DMS 273 (cell line): ENCODE measurements around the gene PIP5KL1.
A peak's percentile ranks its signal among the peaks of the same experiment; 100 is the strongest.

Experiments used
- DNase-seq: peaks from one replicate; lab custom pipeline; 2025; ENCODE audit not compliant: unreplicated experiment; lab: John Stamatoyannopoulos, UW

PIP5KL1 gene

GRCh38 chr9:127934986-127935385 is 4.4 kb upstream of the PIP5KL1 start:
- DNase-seq = no peak

DNA sequence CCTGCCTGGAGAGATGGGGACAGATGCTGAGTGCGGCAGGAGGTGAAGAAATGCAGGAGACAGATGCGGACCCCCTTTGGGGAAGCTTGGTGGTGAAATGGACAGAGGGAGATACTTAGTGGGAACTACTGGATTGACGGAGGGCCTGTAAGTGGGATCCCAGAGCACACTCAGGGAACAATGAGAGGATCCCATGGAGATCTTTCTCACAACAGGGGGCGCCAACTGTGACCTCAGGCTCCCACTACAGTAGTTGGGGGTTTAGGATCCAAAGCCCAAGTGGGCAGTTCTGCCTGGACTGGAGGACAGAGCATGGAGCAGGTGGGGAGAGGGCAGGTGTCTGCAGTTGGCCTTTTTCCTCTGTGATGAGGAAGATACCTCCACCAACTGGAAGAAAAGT is 3.7 kb upstream of the PIP5KL1 start:
- no peak for DNase-seq

DNA sequence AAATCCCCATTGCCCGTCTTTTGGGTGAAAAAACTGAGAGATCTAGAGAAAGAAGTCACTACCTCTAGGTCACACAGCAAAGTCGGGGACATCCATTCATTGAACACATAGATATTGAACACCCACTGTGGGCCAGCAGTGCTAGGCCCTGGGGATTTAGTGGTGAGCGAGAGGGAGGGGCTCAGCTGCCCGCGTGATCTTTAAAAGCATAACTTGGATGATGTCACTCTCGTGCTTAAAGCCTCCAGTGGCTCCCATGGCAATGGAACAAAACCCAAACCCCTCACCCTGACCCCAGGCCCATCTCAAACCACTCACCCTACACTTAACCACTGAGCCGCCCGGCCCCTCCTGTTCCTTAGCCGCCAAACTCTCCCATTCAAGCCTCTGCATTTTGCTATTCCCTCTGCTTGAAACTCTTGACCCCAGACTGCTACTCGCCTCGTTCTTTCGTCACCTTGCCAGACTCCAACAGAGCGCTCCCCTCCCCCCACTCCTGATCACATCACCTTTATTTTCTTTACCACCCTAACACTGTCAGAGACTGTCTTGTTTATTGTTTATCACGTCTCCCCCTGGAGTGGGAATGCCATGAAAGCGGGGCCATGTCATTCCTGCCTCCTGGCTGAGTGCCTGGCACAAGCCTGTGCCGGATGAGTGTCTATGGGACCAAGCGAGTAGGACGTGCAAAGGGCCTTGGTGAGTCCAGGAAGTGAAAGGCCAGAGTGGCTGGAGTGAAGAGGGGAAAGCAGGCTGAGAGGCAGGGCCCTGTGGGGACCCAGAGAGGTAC is 710 bp upstream of the PIP5KL1 start:
- peak; percentile 68 for DNase-seq

DNA sequence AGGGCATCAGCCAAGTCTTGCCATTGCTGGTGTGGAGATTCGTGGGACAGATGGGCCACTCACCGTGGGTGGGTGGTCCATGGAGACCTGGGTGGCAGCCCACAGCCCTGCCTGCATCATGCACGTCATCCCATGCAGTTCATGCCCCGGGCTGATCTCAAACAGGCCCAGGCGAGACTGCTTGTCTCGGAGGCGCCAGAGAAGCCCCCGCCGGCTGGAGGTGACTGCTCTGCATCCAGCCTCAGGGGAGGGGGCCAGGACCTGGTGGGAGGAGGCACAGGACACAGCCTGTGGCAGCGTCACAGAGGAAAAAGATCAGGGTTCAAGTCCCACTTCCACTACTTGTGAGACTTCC is 975 bp downstream of the PIP5KL1 start:
- DNase-seq = no peak

DNA sequence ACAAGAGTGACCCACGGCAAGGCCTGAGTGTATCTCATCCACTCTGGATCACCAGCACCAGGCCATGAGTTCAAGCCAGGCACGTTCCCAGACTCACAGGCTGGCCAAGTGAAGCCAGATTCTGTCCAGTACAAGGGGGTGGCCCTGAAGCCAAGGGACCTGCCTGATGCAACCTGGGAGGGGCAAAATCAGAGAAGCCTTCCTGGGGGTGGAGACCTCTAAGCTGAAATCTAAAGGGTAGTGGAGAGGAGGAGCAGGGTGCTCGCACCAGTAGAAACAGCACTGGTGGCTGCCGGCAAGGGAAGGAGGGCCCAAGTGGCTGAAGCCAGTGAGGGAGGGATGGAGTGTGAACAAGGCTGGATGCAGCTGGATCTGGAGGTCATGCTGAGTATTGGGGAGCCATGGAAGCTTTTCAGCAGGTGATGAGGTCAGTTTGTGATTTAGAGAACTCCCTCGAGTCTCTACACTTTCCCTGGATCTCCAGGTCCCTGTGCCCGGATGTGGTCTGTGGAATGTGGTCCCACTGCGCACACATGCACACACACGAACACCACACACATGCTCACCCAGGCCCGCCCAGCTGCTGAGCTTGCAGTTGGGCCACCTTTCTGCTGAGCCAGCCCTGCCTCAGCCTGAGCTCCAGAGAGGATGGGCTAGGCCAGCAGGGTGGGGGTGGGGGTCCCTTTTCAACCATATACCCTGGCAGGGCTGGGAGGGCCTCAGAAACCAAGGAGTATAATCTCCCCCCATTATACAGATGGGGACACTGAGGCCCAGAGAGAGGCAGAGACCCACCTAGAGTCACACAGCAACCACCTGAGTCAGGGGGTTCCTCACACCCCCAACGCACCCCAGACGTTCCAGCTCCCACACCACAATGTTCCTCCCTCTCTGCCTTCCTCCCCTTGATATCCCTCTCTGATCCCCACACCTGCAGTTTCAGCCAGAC is 1.6 kb downstream of the PIP5KL1 start:
- peak; percentile 55 for DNase-seq

DNA sequence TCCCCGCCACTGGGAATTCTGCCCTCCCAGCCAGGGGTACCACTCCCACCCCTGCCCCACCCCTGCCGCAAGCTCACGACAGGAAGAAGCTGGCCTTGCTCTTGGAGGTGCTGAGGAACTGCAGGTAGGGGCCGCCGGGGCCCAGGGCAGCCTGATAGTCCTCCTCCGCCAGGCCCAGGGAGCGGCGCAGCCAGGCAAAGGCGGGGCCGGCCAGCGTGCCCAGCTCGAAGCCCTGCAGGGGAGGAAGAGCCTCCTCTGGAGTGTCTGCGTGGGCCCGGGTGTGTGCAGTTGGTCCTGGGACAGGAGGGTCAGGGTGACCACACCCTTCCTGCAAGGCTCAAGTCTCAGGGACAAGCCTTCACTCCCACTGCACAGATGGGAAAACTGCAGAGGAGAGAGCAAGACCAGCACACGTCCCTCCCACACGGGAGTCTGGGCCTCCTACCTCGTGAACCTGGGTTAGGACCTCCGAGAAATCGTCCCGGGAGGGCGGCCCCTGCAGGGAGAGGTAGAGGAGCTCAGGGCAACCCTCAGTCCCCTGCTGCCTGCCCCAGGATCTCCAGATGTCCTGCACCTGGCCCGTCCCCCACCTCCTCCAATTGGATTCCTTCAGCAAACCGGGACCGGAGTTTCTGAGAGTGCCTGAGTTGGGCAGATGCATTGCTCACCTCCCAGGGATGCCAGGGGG is 2.4 kb downstream of the PIP5KL1 start:
- DNase-seq = peak; percentile 55

DNA sequence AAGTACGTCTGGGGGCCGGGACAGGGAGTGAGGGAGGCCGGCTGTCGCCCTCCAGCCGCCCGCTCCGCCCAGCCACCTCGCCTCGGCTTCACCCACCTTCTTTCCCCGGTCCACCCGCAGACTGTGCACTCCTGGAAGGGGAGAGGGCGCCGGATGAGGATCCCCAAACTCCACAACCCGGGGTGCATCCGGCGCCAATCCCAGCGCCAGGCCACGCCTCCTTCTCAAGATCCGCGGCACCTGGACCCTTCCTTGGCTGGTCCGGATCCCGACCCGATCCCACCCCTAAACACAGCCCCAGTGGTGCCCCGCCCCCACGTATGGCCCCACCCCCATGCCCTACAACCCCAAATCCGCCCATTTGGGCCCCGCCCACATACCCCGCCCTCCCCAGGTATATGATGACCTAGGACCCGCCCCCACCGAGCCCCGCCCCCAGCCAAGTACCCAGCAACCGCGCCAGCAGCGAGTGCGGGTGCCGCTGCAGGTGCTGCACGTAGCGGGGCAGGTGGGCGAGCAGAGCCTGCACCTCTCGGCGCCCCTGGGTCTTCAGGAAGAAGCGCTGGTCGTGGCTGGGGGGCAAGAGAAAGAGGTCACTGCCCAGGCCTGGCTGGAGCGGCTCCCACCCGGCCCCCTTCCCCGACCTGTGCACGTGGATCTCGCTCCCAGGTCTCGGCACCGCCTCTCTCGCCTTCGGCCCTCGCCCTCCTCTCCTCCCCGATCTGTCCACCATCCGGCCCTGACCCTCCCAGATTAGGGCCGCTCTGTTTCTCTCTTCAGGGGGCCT is 3.2 kb downstream of the PIP5KL1 start:
- DNase-seq = peak; percentile 33

- DNase-seq = no peak
Measured at GRCh38 chr9:127926906-127927200, 3.7 kb downstream of the PIP5KL1 start.

- no peak for DNase-seq
Measured at GRCh38 chr9:127925959-127926905, 4.3 kb downstream of the PIP5KL1 start.

DNA sequence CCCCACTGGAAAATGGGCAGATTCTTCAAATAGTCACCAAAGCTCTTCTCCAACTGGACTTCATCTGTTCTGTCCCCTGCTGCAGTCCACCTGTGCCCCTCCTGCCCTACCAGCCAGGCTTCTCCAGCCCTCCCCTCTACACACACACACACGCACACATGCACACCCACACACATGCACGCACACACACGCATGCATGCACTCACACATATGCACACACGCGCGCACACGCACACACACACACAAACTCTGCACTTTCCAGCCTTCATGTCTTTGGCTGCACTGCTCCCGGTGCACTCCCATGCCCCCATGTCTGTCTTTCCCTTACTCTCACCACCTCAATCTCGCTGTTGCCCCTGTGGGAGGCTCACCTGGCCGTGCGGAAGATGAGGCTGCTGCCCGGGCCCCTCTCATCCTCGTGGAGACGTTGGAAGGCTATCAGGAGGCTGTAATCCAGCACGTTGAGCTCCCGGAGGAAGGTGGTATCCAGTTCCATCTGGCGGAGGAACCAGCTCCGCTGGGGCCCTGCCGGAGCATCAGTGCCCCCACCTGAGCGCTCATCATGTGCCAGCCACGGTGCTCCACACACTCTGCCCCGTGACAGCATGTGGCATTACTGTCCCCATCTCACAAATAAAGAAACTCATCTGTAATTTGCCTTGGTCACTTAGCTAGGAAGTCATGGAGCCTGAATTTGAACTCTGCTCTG is 5.7 kb downstream of the PIP5KL1 start:
- peak; percentile 22 for DNase-seq

DNA sequence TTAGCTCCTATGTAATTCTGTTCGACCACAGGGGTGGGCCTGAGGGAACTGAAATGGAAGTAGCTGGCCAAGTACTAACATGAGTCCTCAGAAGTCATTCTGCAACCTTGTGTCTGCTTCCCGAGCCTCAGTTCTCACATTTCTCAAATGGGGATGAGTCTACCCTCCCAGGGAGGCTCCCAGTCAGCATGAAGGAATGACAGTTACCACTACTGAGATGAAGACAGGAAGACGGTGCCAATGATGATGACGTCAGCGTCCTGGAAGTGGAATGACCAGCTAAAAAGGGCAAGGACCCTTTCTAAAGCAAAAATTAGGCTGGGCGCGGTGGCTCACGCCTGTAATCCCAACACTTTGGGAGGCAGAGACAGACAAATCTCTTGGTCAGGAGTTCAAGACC is 6.8 kb downstream of the PIP5KL1 start:
- DNase-seq = no peak

DNA sequence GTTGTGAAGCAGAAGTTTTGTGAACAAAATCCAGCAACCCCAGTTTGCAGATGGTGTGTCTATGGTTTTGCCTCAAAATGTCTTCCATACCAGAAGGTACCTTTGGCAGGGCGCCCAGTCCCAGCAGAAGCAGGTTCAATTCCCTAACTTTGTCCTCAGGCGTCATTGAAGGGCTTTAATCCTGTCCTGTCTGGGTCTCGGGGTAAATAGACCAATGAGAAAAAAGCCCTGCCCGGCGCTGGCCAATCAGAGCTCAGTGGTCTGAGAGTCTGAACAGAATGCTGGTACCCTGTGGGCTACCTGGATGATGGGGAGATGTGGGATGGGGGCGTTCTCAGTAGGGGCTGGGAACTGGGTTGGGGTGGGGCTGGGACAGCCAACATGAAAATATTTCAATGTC is 7.5 kb downstream of the PIP5KL1 start:
- peak; percentile 82 for DNase-seq

DNA sequence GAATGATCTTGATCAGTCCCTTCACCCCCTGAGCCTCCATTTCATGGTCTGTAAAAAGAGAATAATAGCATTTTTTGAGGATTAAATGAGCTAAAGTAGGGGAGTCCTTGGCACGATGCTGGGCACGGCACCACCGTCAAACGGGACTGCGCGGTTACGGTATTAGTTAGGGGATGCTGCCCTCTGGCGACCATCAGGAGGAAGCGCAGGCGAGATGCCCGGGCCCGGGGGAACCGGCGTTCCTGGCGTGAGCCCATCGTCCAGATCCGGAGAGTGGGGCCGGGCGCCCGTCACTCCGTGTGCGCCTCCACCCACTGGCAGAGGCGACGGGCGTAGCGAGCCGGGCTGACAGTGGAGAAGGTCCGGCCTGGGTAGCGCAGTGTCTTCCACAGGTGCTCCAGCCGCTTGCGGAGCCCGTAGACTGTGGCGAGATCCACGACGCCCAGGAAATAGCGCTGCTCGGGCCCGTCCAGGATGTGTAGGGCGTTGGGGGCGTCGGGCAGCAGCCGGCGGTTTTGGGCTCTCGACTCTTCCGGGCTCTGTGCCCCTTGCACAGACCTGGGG is 8.9 kb downstream of the PIP5KL1 start:
- DNase-seq = peak; percentile 74

DNA sequence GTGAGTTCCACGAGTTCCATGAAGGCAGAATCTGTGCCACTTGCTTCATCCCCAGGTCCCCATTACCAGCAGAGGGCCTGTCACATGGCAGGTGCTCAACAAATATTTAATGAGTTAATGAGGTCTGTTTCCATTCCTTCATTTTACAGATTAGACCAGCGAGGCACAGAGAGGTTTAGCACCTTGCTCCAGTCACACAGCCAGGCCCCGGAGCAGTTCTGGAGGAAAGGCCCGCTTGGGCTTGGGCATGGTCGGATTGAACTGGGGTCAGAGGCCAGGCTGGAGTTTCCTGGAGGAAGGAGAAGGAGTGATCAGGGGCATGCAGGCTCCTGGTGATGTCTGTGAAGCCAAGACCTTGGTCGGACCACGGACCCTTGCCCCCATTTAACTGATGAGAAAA is 9.8 kb downstream of the PIP5KL1 start:
- DNase-seq = no peak

DNA sequence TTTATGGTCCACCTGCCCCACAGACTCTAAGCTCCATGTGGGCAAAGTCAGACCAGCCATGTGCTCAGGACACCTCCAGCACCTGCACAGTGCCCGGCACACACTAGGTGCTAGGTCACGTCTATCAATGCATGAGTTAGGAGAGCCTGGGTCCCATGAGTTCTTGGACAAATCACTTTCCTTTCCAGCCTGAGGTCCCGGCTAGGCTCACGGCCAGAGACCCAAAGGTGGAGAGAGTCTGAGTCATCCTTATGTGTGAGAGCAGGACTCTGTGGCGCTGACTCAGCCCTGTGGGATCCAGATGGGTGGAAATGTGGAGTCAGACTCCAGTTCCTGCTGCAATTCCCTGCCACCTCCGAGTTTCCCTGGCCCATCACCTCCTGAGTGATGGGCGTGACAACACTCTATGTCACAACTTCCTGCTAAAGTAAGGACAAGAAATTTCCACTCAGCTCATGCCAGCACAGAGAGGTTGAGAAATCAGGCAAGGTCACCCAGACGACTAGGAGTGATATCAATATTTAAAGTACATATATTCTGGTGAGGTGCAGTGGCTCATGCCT is 11.2 kb downstream of the PIP5KL1 start:
- peak; percentile 63 for DNase-seq

GRCh38 chr9:127918183-127919107 is 12.1 kb downstream of the PIP5KL1 start:
- DNase-seq = peak; percentile 54

DNA sequence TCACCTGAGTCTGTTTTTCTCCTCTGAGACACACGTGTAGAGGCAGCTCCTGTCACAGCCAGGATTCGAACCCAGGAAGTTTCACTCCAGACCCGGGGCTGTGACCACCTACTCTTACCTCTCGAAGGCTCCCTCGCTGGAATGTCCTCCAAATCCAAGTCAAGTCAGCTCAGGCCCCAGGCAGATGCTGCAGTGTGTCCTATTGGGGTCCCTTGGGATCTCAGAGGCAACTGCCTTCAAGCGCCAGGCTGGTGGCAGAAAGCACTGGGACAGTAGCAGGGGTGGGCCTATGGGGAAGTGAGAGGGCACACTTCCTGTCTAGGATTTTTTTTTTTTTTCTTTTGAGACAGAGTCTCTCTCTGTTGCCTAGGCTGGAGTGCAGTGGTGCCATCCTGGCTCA is 13.0 kb downstream of the PIP5KL1 start:
- DNase-seq = no peak
